Esophagus squamous epithelium (tissue), 5 donors: ENCODE measurements around the gene RNPC3. TPM values are rescaled to one million over a fixed set of nuclear protein-coding genes. Genes with fewer than 3 reads are reported as not detected.

Experiments used
- DNase-seq: peaks from one replicate; lab custom pipeline; 2025; lab: John Stamatoyannopoulos, UW
- H3K27ac ChIP-seq, 4 donors: fragments of 200-600 bp; sonication (generic); one replicate each; pipeline ENCODE4 v1.5.1; 2016 to 2019; ENCODE audit warnings: mild to moderate bottlenecking in 1 of 4
- H3K27me3 ChIP-seq, 4 donors: fragments of 200-600 bp; sonication (generic); 1 replicate in 3 of 4; 2 replicates in 1 of 4; pipeline versions ENCODE4 v1.5.1 to v1.6.0; 2017 to 2021; ENCODE audit warnings: antibody characterized with exemption in 1 of 4
- H3K36me3 ChIP-seq, 3 donors: fragments of 200-600 bp; sonication (generic); one replicate each; pipeline ENCODE4 v1.5.1; 2016 to 2019
- H3K4me1 ChIP-seq, 3 donors: fragments of 200-600 bp; sonication (generic); one replicate each; pipeline ENCODE4 v1.5.1; 2017 to 2019
- H3K4me3 ChIP-seq, 4 donors: fragments of 200-600 bp; sonication (generic); 1 replicate in 3 of 4; 2 replicates in 1 of 4; pipeline ENCODE4 v1.5.1; 2016 to 2019; ENCODE audit warnings: mild to moderate bottlenecking in 2 of 4, moderate library complexity in 1 of 4
- H3K9me3 ChIP-seq, 3 donors: fragments of 200-600 bp; sonication (generic); one replicate each; pipeline ENCODE4 v1.5.1; 2016 to 2019
- CTCF ChIP-seq, 6 experiments: fragments of 450-650 bp in 4 of 6; fragments of 200-600 bp in 2 of 6; sonication (generic) in 2 of 6; IDR thresholded peaks; one replicate each; pipeline ENCODE4 v1.5.1; 2016 to 2019; ENCODE audit warnings: antibody characterized with exemption in 6 of 6, mild to moderate bottlenecking in 4 of 6, moderate library complexity in 4 of 6
- POLR2A ChIP-seq, 4 donors: fragments of 450-650 bp; IDR thresholded peaks; one replicate each; pipeline ENCODE4 v1.6.1; 2017; ENCODE audit warnings: antibody characterized with exemption in 4 of 4, mild to moderate bottlenecking in 4 of 4, moderate library complexity in 3 of 4
- WGBS, 2 donors: methylation state at CpG; one replicate each; pipeline ENCODE4 v1.1.5; 2018; 5-methylcytosine and 5-hydroxymethylcytosine counted together
- intact Hi-C: fragments of 100-400 bp; cut with DNase I; formaldehyde crosslinking; loops from one replicate; pipeline ENCODE4 v1.15.0; 2022
- total RNA-seq, 4 donors: library from RNA; depleted of rRNA; stranded (reverse); fragments of >200 nt; gene quantifications; one replicate each; pipeline ENCODE4 v1.1.0, GENCODE V29; 2016
- donor health status: DM: yes; HTN: yes; CAD: no.

RNPC3 gene
- total RNA-seq, 4 donors from 2014 or later, result 8.8 to 34.7 (median 12.9) TPM

- DNase-seq, result no peak
- TF ChIP-seq POLR2A (IDR thresholded peaks at IDR 0.05) (no peak), CTCF (IDR thresholded peaks at IDR 0.05) (no peak)
- 55 to 57% methylated on average over 2 of the region's 2 CpGs for whole genome bisulfite sequencing, 2 donors
- peaks cover 0 to 20% (median 0%) of the 10 kb centered on the region in 3 donors for H3K36me3 ChIP-seq
- H3K4me3 ChIP-seq, result peak overlapping the region in 2 of 4 donors; percentile 84 to 93
- H3K27ac ChIP-seq, result no peak overlapping the region
- peaks cover 4 to 42% (median 15%) of the 10 kb centered on the region in 3 donors for H3K4me1 ChIP-seq
- no peaks in the 10 kb centered on the region for H3K27me3 ChIP-seq
- no peaks in the 10 kb centered on the region for H3K9me3 ChIP-seq
- intact Hi-C loops, result no loop called here
Measured at GRCh38 chr1:103527331-103527730, 1.8 kb downstream of the RNPC3 start.

- Histone ChIP-seq H3K36me3 (peaks cover 0 to 34% (median under 1%) of the 10 kb centered on the region in 3 donors), H3K27ac (no peak overlapping the region), H3K9me3 (no peaks in the 10 kb centered on the region), H3K27me3 (no peaks in the 10 kb centered on the region), H3K4me3 (no peak overlapping the region), H3K4me1 (peaks cover 4 to 37% (median 15%) of the 10 kb centered on the region in 3 donors)
- WGBS, 2 donors, result 70 to 73% methylated on average over 8 of the region's 8 CpGs
- intact Hi-C loops, result no loop called here
- TF ChIP-seq CTCF (IDR thresholded peaks at IDR 0.05), result no peak
- no peak for TF ChIP-seq POLR2A (IDR thresholded peaks at IDR 0.05)
- no peak for DNase-seq
Measured at GRCh38 chr1:103529746-103530145, 4.2 kb downstream of the RNPC3 start.

GRCh38 chr1:103538226-103538625, 12.7 kb downstream of the RNPC3 start:
- Histone ChIP-seq H3K27me3 (no peaks in the 10 kb centered on the region), H3K4me3 (no peak overlapping the region), H3K27ac (no peak overlapping the region), H3K4me1 (no peaks in the 10 kb centered on the region), H3K36me3 (peaks cover 0 to 94% (median 46%) of the 10 kb centered on the region in 3 donors), H3K9me3 (no peaks in the 10 kb centered on the region)
- 96 to 100% methylated on average over 2 of the region's 2 CpGs for WGBS, 2 donors
- no peak for DNase-seq
- intact Hi-C loops, result no loop called here
- TF ChIP-seq POLR2A (IDR thresholded peaks at IDR 0.05) (no peak), CTCF (IDR thresholded peaks at IDR 0.05) (no peak)

GRCh38 chr1:103541431-103541830, 15.9 kb downstream of the RNPC3 start:
- 86 to 90% methylated on average over 3 of the region's 3 CpGs for WGBS, 2 donors
- peaks cover 0 to 100% (median 38%) of the 10 kb centered on the region in 3 donors for H3K36me3 ChIP-seq
- intact Hi-C loops, result no loop called here
- H3K27me3 ChIP-seq, result no peaks in the 10 kb centered on the region
- no peak for DNase-seq
- no peaks in the 10 kb centered on the region for H3K9me3 ChIP-seq
- TF ChIP-seq CTCF (IDR thresholded peaks at IDR 0.05) (no peak), POLR2A (IDR thresholded peaks at IDR 0.05) (no peak)
- no peak overlapping the region for H3K4me3 ChIP-seq
- no peak overlapping the region for H3K27ac ChIP-seq
- H3K4me1 ChIP-seq, result no peaks in the 10 kb centered on the region

GRCh38 chr1:103546496-103546895, 21.0 kb downstream of the RNPC3 start:
- no peak for DNase-seq
- Histone ChIP-seq H3K9me3 (no peaks in the 10 kb centered on the region), H3K36me3 (peaks cover 0 to 100% (median 24%) of the 10 kb centered on the region in 3 donors), H3K4me1 (no peaks in the 10 kb centered on the region), H3K27ac (no peak overlapping the region), H3K4me3 (no peak overlapping the region), H3K27me3 (no peaks in the 10 kb centered on the region)
- intact Hi-C loops, result no loop called here
- TF ChIP-seq POLR2A (IDR thresholded peaks at IDR 0.05) (no peak), CTCF (IDR thresholded peaks at IDR 0.05) (no peak)
- 78 to 100% methylated on average over 1 of the region's 1 CpG for WGBS, 2 donors
